HepG2 (cell line): Measurements from ENCODE around the gene GK. TPM values are rescaled to one million over a fixed set of nuclear protein-coding genes. Genes with fewer than 3 reads are reported as not detected.

ENCODE experiments used
- CBX5 ChIP-seq: sonication (generic); formaldehyde crosslinking; IDR thresholded peaks from 2 replicates; pipeline ENCODE4 v1.4.0; 2020; ENCODE audit warnings: missing genetic modification reagents, borderline replicate concordance
- GABPB1 ChIP-seq: IDR thresholded peaks from 2 replicates; pipeline ENCODE4 v1.6.1; 2016; ENCODE audit warnings: mild to moderate bottlenecking, missing genetic modification reagents, moderate library complexity, missing compliant biosample characterization
- GATAD2A ChIP-seq: IDR thresholded peaks from 2 replicates; pipeline ENCODE4 v1.6.1; 2016
- HMGXB4 ChIP-seq, 2 experiments: sonication (generic) in 1 of 2; formaldehyde crosslinking in 1 of 2; IDR thresholded peaks; 2 replicates each; pipeline versions ENCODE4 v1.4.0 to v1.6.1; 2018 to 2020; ENCODE audit warnings: missing genetic modification reagents in 2 of 2, borderline replicate concordance in 1 of 2, low read depth in 1 of 2, mild to moderate bottlenecking in 1 of 2, missing biosample characterization in 1 of 2
- MAFK ChIP-seq, 2 experiments: IDR thresholded peaks in 1 of 2; conservative IDR thresholded peaks in 1 of 2; 2 replicates each; pipeline ENCODE4 v1.6.1; 2011; ENCODE audit warnings: improper control_type of control experiment in 2 of 2, low read length in 2 of 2
- MLXIP ChIP-seq: sonication (generic); formaldehyde crosslinking; IDR thresholded peaks from 2 replicates; pipeline ENCODE4 v1.9.0; 2021; ENCODE audit warnings: missing genetic modification reagents, borderline replicate concordance
- MXD3 ChIP-seq: IDR thresholded peaks from 2 replicates; pipeline ENCODE4 v1.6.1; 2016; ENCODE audit warnings: mild to moderate bottlenecking, missing biosample characterization, missing genetic modification reagents
- NCOA1 ChIP-seq: sonication (generic); formaldehyde crosslinking; IDR thresholded peaks from 2 replicates; pipeline ENCODE4 v1.9.0; 2021; ENCODE audit warnings: missing genetic modification reagents
- RAD21 ChIP-seq: fragments of 450-650 bp; formaldehyde crosslinking; IDR thresholded peaks from 2 replicates; pipeline ENCODE4 v1.5.0; 2020; ENCODE audit warnings: mild to moderate bottlenecking
- SRSF1 ChIP-seq: fragments of 200-400 bp; formaldehyde crosslinking; optimal IDR thresholded peaks from 2 replicates; pipeline ENCODE3; 2017; ENCODE audit warnings: mild to moderate bottlenecking, low read depth, low read length, moderate library complexity
- TFDP2 ChIP-seq: sonication (generic); formaldehyde crosslinking; IDR thresholded peaks from 2 replicates; pipeline ENCODE4 v1.4.0; 2020; ENCODE audit warnings: missing genetic modification reagents
- TOPORS ChIP-seq: sonication (generic); formaldehyde crosslinking; IDR thresholded peaks from 2 replicates; pipeline ENCODE4 v1.8.0; 2023; ENCODE audit warnings: mild to moderate bottlenecking, missing genetic modification reagents
- TRIM22 ChIP-seq: fragments of 450-650 bp; IDR thresholded peaks from 2 replicates; pipeline ENCODE4 v1.6.1; 2017
- ZNF10 ChIP-seq: sonication (generic); formaldehyde crosslinking; IDR thresholded peaks from 2 replicates; pipeline ENCODE4 v1.4.0; 2020; ENCODE audit warnings: mild to moderate bottlenecking, low read depth, missing genetic modification reagents, borderline replicate concordance
- ZNF180 ChIP-seq: sonication (generic); formaldehyde crosslinking; IDR thresholded peaks from 2 replicates; pipeline ENCODE4 v1.4.0; 2020; ENCODE audit warnings: low read depth, missing genetic modification reagents, borderline replicate concordance
- ZNF281 ChIP-seq: sonication (generic); formaldehyde crosslinking; IDR thresholded peaks from 2 replicates; pipeline ENCODE4 v1.4.0; 2020; ENCODE audit warnings: missing genetic modification reagents, borderline replicate concordance
- ZNF891 ChIP-seq: sonication (generic); formaldehyde crosslinking; IDR thresholded peaks from 2 replicates; pipeline ENCODE4 v1.5.0; 2020; ENCODE audit warnings: mild to moderate bottlenecking, missing genetic modification reagents
- polyA plus RNA-seq, 8 experiments: library from polyadenylated mRNA; depleted of rRNA in 3 of 8; stranded (reverse) in 7 of 8; unstranded in 1 of 8; fragments of >200 nt; fragmentation: Illumina TruSeq in 4 of 8; extraction: Trizol in 4 of 8; gene quantifications; 2 replicates each; pipeline versions ENCODE4 v1.2.1 to v1.2.3, GENCODE V29; 2011 to 2016; ENCODE audit warnings: low read depth in 4 of 8, missing spikeins in 1 of 8, mixed read lengths in 1 of 8; ENCODE audit not compliant: insufficient read depth in 1 of 8
- total RNA-seq, 5 experiments: library from RNA; depleted of rRNA; stranded (reverse); fragments of >200 nt; fragmentation: Illumina TruSeq; extraction: Trizol; gene quantifications; 2 replicates each; pipeline ENCODE4 v1.2.3, GENCODE V29; 2016; ENCODE audit warnings: low read depth in 1 of 5

Gene GK
- total and polyA plus RNA-seq, 2 of the 13 experiments (the other 11 are each of a cell fraction or from before 2014, with no cell fraction given), result 64.2 to 265 TPM

- TF ChIP-seq ZNF281 (CRISPR knock-in tag), result peak; percentile 94
- TF ChIP-seq TRIM22, result no peak
- TF ChIP-seq GATAD2A (CRISPR knock-in tag), result no peak; the same call in none of the 2 replicates
- no peak for TF ChIP-seq TOPORS (CRISPR knock-in tag)
- no peak for TF ChIP-seq ZNF180
- TF ChIP-seq SRSF1, result no peak
- no peak for TF ChIP-seq NCOA1 (CRISPR knock-in tag)
- TF ChIP-seq CBX5 (CRISPR knock-in tag), result no peak
- peak; percentile 51 for TF ChIP-seq RAD21
- TF ChIP-seq ZNF891 (CRISPR knock-in tag), result 0 out of 2 replicates have a peak, but pooled peaks have one; percentile 33
- TF ChIP-seq ZNF10 (CRISPR knock-in tag), result no peak
- peak; percentile 46; the same call in 1 of the 2 replicates for TF ChIP-seq GABPB1 (CRISPR knock-in tag)
- no peak for TF ChIP-seq MLXIP (CRISPR knock-in tag)
- 0 out of 2 replicates have a peak, but pooled peaks have one; percentile 7 for TF ChIP-seq MXD3
- no peak for TF ChIP-seq MAFK (conservative IDR thresholded peaks at IDR 0.05 in 1 of 2, IDR thresholded peaks at IDR 0.05 in 1 of 2; ENCODE audit: low read length in 2 of 2)
- peak; percentile 38 for TF ChIP-seq TFDP2 (CRISPR knock-in tag)
- no peak for TF ChIP-seq HMGXB4 (CRISPR knock-in tag; IDR thresholded peaks at IDR 0.05; ENCODE audit: borderline replicate concordance in 1 of 2, low read depth in 1 of 2)
These were observed 452 bp upstream of the GK start (continued) for GRCh38 chrX:30652527-30653414.
